Activated T-cell treated with anti-CD3 and anti-CD28 coated beads for 4 hours (primary cell): ENCODE measurements around the gene RUNX2.
A peak's percentile ranks its signal among the peaks of the same experiment; 100 is the strongest.
"Not testable (repeated sequence)": the region's sequence is repeated elsewhere in the genome, so short reads cannot be mapped to it uniquely, and the experiment has no call there.

Source experiments
- DNase-seq: peaks from one replicate; pipeline ENCODE4 v3.0.0-alpha.2; 2020

RUNX2 gene

DNA sequence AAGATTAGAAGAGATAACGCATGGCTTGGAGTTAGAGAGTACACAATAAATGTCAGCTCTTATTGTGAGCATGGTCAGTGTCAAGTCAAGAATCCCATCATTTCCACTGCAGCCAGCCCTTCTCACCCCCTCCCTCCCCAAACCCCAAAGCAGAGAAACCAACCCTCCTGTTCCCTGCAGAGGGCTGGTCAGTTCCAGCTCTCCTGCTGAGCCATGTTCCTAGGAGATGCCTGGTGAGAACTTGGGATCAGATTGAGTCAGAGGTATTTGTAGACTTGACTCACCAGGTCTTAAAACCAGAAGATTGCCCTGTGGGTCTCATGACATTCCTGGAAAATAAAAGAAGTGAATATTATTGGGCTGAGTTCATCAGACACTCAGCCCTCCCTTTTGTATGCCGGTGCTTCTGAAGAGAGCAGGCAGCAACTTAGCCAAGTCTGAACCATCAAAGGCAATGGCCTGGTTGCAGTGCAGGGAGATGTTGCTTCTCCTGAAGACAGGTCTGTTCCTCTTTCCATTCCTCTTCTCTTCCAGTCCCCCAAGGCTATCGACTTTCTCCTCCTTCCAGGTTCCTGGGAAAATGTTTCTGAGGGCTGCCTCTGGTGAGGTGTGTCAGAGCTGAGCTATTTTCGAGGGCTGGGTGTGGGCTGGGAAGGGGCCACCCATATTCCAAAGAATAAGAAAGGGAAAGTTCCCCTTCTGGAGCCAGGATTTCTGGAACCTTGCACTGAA, 327.8 kb downstream of the RUNX2 start:
- no peak for DNase-seq

DNA sequence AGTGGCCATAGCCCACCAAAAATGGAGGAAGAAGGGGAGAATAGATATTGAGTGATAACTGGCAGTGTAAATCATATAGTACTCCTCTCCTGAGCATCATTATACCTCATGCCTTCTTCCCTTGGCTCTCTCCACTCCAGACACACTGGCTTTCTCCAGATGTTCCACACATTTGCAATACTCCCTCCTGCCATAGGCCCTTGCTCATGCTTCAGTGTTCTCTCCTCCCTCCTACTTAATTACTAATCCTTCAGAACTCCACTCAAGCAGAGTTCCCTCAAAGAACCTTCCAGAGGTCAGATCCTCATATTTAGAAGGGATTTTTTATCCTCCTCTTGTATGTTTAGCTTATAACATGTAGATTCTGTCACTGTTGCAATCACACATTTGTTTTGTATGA, 329.1 kb downstream of the RUNX2 start:
- DNase-seq = no peak

GRCh38 chr6:45658400-45658799, 330.3 kb downstream of the RUNX2 start:
- no peak for DNase-seq

- DNase-seq = no peak
Observed at GRCh38 chr6:45658958-45659357, 330.8 kb downstream of the RUNX2 start.

- no peak for DNase-seq
Observed at GRCh38 chr6:45661661-45662060, 333.5 kb downstream of the RUNX2 start.

- DNase-seq = peak; percentile 17
Observed at GRCh38 chr6:45663251-45664221, 335.4 kb downstream of the RUNX2 start.

DNA sequence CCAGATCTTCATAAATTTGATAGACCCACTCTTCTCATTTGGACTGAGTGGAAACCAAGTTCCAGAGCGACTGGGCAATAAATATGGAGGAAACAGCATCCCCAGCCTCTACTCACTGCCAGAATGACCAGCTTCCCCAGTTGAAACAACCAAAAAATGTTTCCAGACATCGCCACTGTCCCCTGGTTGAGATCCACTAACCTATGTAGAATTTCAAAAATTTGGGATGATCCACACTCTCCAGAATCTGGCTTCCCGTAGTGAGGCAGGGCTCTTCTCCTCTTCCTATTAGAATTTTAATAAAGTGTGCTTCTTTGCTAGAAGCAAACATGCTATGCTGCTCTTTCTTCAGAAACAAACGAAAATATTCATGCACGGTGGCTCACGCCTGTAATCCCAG, 336.6 kb downstream of the RUNX2 start:
- DNase-seq = no peak

DNA sequence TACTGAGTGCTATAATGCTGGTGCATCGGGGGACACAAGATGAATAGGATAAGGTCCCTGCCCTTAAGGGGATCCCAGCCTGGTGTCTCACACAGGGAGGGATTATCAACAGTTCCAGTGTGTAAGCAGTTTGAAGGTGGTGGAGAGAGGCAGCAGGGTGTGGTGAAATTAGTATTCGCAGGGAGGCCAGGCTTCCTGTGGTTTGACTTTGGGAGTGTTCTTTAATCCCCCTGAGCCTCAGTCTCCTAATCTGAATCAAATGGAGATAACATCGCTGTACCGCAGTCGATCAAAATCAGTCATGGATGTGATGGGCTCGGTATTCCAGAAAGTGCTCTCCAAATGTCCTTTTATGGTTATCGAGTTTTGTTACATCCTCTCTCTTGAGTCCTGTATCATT, 337.7 kb downstream of the RUNX2 start:
- DNase-seq = no peak

DNA sequence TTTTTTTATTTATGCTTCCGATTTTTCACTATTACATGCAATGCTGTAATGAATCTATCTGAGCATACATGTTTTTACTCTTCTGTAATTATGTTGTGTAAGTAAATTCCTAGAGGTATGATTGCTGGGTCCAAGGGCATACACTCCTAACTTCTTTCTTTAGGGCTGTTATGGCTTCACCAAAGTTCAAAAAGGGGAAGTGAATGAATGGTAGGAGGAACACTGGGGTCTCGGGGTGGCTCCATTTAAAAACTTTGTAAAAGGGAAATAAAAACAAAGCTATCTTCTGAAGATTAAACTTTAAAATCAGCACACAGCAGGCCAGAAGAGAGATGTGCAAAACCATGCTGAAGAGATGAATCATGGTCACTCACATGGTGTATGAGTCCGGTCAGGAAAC, 338.7 kb downstream of the RUNX2 start:
- no peak for DNase-seq

DNA sequence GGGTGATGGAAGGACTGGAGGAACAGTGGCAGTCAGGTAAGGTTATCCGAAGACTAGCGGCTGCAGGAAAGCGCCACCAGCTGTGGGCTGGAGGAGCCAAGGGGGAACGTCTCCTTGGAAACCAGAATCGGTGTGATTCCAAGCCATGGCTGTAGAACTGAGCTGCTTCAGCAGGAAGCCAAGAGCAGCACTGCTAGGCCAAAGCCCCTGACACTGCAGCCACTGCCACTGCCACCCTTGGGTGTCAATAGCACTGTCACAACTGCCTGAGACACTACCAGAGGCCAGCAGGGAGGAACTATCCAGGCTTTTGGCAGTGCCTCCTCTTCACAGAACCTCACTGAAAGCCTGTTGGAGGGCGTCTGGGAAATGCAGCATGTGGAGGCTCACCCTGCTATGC, 339.2 kb downstream of the RUNX2 start:
- DNase-seq = no peak

- no peak for DNase-seq
Observed at GRCh38 chr6:45667766-45668165, 339.6 kb downstream of the RUNX2 start.

DNA sequence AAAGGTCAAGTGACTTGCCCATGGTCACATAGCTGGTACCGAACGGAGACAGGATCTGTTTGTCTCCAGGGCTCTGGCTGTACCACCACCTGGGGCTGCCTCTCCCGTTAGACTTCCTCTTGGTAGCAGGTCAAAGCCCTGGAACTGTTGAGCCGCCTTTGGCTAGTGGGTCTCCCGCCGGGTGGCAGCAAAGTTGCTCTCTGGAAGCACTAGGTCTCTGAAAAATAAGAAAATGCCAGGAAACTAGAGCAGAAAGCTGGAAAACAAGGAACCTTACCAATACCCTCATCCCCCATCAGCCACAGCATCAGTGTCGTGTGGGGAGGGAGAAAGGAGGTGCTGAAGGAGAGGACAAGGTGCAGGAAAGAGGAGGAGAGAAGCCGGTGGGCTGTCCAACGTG, 340.6 kb downstream of the RUNX2 start:
- no peak for DNase-seq

GRCh38 chr6:45673167-45673566, 345.0 kb downstream of the RUNX2 start:
- not testable (repeated sequence) for DNase-seq

GRCh38 chr6:45675166-45675565, 347.0 kb downstream of the RUNX2 start:
- DNase-seq = not testable (repeated sequence)

GRCh38 chr6:45675634-45676033, 347.5 kb downstream of the RUNX2 start:
- no peak for DNase-seq

DNA sequence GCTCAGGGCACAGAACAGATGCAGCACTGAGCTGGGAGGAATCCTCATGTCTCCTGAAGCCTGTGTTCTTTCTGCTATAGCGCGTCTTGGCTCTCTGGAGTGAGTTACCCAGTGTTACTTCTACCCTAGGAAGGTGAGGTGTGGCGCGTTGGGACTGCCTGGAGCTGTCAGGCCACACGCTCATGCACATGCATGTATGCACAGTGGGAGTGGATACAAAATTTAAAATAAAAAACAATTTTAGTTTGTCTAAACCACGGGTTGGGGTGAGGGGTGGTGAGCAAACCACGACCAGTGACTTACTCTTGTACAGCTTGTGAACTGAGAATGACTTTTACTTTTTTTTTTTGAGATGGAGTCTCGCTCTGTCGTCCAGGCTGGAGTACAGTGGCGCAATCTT, 348.2 kb downstream of the RUNX2 start:
- DNase-seq = no peak

- DNase-seq = peak; percentile 11
Observed at GRCh38 chr6:45677381-45678284, 349.5 kb downstream of the RUNX2 start.

DNA sequence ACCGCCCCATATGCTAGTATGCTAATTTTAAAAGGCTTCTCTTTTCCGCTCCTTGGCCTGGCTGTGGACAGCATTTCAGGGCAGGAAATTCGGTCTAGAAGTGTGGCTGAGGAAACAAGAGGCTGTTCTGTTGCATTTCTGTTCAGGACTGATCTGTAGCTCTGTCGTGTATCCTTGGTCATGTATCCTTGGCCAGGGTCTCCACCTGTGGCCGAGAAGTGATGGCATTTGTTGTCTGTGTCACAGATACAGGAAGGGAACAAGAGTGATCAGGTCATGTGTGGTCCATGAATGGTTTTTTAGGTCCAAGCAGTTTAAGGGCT, 350.1 kb downstream of the RUNX2 start:
- no peak for DNase-seq

DNA sequence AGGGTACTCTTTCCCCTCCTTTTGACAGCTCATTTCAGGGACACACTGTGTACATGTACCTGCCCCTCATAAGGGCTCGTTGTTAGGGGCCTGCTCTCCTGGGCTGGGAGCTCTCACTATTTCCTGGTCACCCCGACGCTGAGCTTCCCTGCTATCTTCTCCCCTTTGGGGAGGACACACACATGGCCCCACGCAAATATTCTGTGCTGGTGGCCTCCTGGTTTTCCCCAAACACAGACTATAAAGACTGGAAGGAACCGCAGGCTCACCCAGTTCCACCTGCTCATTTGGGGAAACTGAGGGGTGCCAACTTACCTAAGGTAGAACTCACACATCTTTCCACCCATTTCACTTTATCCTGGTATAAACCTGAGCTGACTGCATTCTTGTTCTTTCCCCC, 351.0 kb downstream of the RUNX2 start:
- DNase-seq = no peak

DNA sequence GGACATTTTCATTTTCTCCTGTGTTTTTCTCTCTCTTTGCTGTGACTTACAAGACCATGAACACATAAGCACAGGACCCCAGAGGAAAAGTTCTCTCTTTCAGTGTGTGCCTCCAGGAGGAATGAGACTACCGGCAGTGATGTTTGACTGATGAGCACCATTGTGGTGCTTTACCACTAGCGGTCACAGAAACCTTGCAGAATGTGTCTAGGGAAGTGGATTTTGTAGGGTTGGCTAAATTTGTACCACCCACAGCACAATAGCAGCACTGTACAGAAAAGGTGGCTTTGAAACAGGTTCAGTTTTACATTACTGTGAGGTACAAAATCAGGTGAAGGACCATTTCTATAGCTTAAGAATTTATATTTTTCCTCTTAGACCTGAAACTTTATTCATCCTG, 351.5 kb downstream of the RUNX2 start:
- no peak for DNase-seq

- no peak for DNase-seq
Observed at GRCh38 chr6:45681860-45682511, 353.9 kb downstream of the RUNX2 start.

DNA sequence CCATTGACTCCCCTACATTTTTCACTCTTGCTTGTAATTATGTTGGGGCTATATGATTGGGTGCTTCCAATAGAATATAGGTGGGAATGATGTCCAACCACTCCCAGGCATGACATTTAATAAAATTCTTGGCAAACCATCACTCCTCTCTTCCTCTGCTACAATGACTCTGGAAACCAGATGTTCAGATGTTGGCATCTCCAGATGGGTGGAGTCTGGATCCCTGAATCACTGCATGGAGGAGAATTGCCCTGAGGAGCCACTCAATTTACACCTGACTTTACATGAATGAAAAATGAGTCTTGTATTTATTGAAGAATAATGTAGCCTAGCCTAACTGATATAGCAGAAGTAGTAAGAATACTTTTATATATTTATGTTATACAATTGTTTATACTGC, 356.3 kb downstream of the RUNX2 start:
- no peak for DNase-seq

GRCh38 chr6:45685076-45685475, 356.9 kb downstream of the RUNX2 start:
- no peak for DNase-seq
